Stimulated activated CD4-positive, alpha-beta T cell treated with anti-CD3 and anti-CD28 coated beads, Interleukin-4, amount 100 ng/mL, for 48 hours (primary cell): ENCODE measurements around the gene PRKAR1B.

Experiments used
- DNase-seq, 2 donors: peaks; one replicate each; pipeline ENCODE4 v3.0.0-alpha.2; 2020; ENCODE audit warnings: low read depth in 2 of 2

PRKAR1B gene

DNA sequence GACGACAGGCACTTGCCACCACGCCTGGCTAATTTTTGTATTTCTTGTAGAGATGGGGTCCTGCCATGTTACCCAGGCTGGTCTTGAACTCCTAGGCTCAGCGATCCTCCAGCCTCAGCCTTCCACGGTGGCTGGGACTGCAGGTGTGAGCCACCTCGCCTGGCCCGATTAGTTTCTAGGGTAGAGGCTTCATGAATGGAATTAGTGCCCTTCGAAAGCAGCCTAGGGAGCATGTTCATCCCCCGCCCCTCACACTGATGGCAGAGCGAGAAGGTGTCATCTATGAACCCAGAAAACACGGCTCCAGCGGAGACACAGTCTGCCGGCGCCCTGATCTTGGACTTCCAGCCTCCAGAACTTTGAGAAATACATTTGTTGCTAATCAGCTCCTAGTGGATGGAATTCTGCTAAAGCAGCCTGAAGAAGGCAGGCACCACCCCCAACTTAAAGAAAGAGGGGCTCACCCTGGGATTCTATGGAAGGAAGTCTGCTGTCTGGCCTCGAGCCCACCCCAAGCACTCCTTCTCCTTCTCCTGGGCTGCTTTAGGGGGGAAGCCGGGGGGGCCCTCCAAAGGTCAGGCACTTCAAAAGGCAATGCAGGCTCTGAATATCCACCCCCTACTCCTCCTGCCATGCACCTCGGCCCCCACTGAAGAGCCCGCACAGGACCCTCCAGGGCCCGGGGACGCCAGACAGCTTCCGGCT, 217.5 kb downstream of the PRKAR1B start:
- DNase-seq: no peak

GRCh38 chr7:508461-509170, 218.5 kb downstream of the PRKAR1B start:
- DNase-seq: no peak

DNA sequence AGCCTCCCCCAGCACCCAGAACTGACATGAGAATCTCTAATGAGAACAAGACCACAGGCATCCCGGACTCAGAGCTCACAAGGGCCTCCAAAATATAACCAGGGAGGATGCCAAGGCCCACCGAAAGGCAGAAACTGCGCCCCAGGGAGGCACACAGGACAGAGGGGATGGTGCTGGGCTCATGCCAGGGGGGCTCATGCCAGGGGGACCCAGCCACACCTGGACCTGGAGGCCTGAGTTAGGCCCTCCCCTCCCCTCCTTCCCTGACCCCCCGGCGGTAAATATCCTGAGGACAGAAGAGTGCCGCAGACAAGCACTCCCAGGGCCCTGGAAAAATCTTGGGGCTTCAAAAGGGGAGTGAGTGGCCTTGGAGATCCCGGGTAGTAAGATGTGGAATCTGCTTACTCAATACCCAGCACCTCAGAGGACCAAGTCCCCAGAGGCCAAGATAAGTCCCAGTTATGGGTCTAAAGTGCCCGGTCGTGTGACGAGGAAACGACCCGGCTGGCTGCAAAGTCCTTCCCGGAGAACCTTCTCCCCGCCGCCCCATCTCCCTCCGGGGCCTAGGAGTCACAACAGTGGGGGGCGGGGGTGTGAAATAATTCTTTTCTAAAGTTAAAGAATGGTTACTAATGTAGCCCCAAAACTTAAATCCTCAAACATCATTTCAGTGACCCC, 219.3 kb downstream of the PRKAR1B start:
- no peak for DNase-seq

DNA sequence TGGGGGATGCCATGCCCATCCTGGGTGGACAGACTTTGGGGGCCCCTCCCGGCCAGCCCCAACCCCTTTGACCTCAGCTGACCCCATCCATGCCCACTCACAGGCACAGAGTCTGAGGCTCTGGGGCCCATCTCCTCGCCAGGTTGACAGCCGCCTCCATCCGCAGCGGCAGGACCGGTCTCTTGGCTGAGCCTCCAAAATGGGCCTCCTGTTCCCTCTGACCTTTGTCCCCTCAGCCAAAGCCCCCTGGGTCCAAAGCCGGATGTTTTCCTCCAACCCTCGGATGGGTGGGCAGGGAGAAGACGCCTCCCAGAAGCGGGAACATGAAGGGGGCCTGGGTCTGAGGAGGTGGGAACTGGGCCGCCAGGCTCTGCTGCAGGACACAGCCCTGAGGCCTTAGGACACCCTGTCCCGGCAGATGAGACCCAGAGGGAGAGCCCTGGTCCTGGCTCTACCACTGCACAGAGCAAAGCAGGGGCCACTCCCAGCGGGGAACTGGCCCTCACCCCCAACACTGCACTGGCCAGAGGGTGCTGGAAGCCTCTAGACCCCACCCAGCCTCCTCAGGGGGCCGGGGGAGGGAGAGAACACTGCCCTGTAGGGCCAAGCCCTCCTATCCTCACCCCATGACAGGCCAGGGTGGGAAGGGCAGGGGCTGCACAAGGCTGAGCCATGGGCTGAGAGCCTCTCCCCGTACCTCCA, 220.0 kb downstream of the PRKAR1B start:
- DNase-seq: no peak

- DNase-seq: no peak
These were observed 220.7 kb downstream of the PRKAR1B start for GRCh38 chr7:506391-506831.

DNA sequence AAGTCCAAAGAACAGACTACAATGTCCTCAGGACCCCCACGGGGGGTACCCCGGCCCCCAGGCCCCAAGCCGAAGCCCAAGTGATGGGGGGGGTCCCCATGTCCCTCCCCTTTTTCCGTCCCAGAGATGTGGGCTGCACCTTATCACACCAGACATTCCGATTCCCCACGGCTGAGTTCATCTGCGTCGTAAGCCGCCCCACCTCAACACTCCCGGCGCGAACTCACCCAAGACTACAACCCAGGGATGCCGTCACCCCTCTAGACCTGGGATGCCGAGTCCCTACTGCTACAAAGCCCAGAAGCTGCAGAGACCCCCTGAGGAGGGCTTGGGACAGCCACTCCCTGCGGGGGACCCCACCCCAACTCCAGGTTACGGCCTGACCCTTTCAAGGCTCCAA, 221.9 kb downstream of the PRKAR1B start:
- DNase-seq: no peak

GRCh38 chr7:504221-505111, 222.6 kb downstream of the PRKAR1B start:
- no peak for DNase-seq

- DNase-seq: no peak
These were observed 223.4 kb downstream of the PRKAR1B start for GRCh38 chr7:503575-504111.

- no peak for DNase-seq
These were observed 224.8 kb downstream of the PRKAR1B start for GRCh38 chr7:502296-502695.

DNA sequence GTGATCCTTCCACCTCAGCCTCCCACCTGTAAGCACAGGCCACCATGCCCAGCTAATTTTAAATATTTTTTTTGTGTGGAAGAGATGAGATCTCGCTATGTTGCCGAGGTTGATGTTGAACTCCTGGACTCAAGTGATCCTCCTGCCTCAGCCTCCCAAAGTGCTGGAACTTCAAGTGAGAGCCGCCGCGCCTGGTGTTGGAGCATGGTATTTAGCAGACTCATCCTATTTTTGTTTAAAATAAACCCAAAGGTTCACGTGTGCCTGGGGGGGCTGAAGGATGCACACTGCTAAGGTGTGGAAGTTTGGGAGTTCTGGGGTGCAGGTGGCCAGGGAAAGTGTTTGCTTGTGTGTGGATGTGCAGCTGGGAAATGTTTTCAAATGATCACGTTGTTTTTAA, 225.6 kb downstream of the PRKAR1B start:
- DNase-seq: no peak

DNA sequence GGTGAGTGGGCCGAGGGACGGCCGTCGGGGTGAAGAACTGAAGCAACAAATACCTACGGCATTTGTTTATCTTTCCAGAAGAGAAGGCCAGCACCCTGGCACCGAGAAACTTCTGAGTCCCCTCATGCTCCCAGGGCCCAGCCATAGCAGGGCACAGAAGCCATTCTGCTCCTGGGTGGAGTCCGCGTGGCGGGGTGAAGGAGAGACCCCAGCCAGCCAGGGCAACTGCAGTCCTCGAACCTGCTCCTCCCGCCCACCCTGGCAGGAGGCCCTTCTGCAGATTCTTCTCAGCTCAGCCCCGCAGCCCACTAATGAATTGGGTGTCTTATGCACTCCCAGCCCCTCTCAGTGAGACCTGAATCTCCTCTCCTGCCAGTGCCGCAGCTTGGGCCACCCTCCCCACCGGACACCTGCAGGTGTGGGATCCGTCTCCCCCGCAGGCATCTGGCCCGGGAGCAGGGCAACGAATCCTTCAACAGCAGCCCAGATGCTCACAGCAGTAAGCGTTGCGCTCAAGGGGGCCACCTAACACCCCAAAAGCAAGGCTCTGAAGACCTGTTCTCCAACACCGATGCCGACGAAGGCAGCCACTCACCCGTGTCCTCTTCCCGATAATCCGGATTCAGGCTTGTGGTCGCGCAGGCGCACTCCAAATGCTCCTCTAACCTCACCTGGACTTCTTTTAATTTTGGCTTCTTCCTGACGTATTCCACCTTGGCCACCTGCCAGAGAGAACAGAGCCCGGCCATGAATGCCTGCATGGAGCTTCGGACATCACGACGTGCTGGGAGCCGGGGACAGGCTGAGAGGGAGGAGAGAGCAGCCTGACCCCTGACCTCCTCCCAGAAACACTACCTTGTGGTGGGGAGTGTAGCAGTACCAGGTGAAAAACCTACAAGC, 226.3 kb downstream of the PRKAR1B start:
- no peak for DNase-seq

- DNase-seq: no peak
These were observed 227.1 kb downstream of the PRKAR1B start for GRCh38 chr7:499853-500485.
